Panc1 (cell line): ENCODE measurements around the gene TDRD7. TPM values are rescaled to one million over a fixed set of nuclear protein-coding genes. Genes with fewer than 3 reads are reported as not detected.

Experiments
- ATAC-seq: fragments of 200-7000 bp; cut with Tn5 transposase; 2 replicates; pipeline ENCODE4 v1.9.1; 2020; ENCODE audit warnings: mild to moderate bottlenecking, moderate library complexity
- BruUV-seq: library from RNA; stranded (reverse); fragments of 400-500 nt; replicated peaks from 2 replicates; lab custom pipeline; 2021; lab: Mats Ljungman, UMichigan
- CTCF ChIA-PET: fragments of 300-600 bp; sonication (Branson Sonifier 250); formaldehyde crosslinking; loops from one replicate; lab custom pipeline; 2022; ENCODE audit warnings: antibody characterized with exemption; lab: Charles Lee
- POLR2A ChIA-PET: fragments of 300-600 bp; sonication (Branson Sonifier 250); formaldehyde crosslinking; loops from one replicate; lab custom pipeline; 2022; ENCODE audit warnings: antibody characterized with exemption; lab: Charles Lee
- DNase-seq: peaks from one replicate; pipeline ENCODE4 v3.0.0-alpha.2; 2010; ENCODE audit warnings: low read depth, low spot score
- H3K27ac ChIP-seq: 2 replicates; pipeline ENCODE4 v1.5.1; 2011; ENCODE audit warnings: mild to moderate bottlenecking, low read length, inconsistent platforms
- H3K27me3 ChIP-seq: fragments of 200-500 bp; sonication (Bioruptor generic); 2 replicates; pipeline ENCODE4 v1.6.0; 2014; ENCODE audit warnings: low read length, inconsistent platforms; ENCODE audit not compliant: control insufficient read depth, insufficient read depth
- H3K36me3 ChIP-seq: fragments of 200-500 bp; sonication (Bioruptor generic); 2 replicates; pipeline ENCODE4 v1.5.1; 2014; ENCODE audit warnings: inconsistent platforms, mild to moderate bottlenecking, low read length, moderate library complexity; ENCODE audit not compliant: control insufficient read depth, insufficient read depth
- H3K4me1 ChIP-seq: 2 replicates; pipeline ENCODE4 v1.5.1; 2011; ENCODE audit warnings: inconsistent platforms, mild to moderate bottlenecking, low read length, moderate library complexity; ENCODE audit not compliant: control insufficient read depth, insufficient read depth
- H3K4me3 ChIP-seq, 2 experiments: 2 replicates each; pipeline ENCODE4 v1.5.1; 2011 to 2012; ENCODE audit warnings: low read depth in 2 of 2, low read length in 2 of 2, mild to moderate bottlenecking in 2 of 2, inconsistent platforms in 1 of 2, moderate library complexity in 1 of 2
- H3K9me3 ChIP-seq: fragments of 200-500 bp; sonication (Bioruptor generic); 2 replicates; pipeline ENCODE4 v1.5.1; 2014; ENCODE audit warnings: low read depth, mild to moderate bottlenecking, inconsistent platforms, low read length, moderate library complexity; ENCODE audit not compliant: control insufficient read depth, insufficient read depth
- CTCF ChIP-seq: fragments of 450-650 bp; IDR thresholded peaks from 2 replicates; pipeline ENCODE4 v1.5.1; 2017; ENCODE audit warnings: mild to moderate bottlenecking
- POLR2AphosphoS5 ChIP-seq: IDR thresholded peaks from 2 replicates; pipeline ENCODE4 v1.6.1; 2012; ENCODE audit warnings: mild to moderate bottlenecking, low read depth, low read length, moderate library complexity
- REST ChIP-seq, 2 experiments: IDR thresholded peaks; 2 replicates each; pipeline ENCODE4 v1.6.1; 2011 to 2012; ENCODE audit warnings: low read depth in 2 of 2, control low read depth in 1 of 2, low read length in 1 of 2, mild to moderate bottlenecking in 1 of 2, moderate library complexity in 1 of 2; ENCODE audit not compliant: insufficient read depth in 1 of 2
- SIN3A ChIP-seq: IDR thresholded peaks from 2 replicates; pipeline ENCODE4 v1.6.1; 2012; ENCODE audit warnings: low read depth, mild to moderate bottlenecking, low read length, moderate library complexity, borderline replicate concordance; ENCODE audit not compliant: insufficient read depth
- TCF7L2 ChIP-seq: IDR thresholded peaks from 2 replicates; pipeline ENCODE4 v1.6.1; 2011; ENCODE audit warnings: mild to moderate bottlenecking, low read depth, low read length, inconsistent platforms
- in situ Hi-C: cut with HindIII; loops from 2 replicates; pipeline ENCODE4 v1.10.0; 2016; ENCODE audit warnings: low sequenced_read_pairs, low pct_unique_long_range_greater_than_20kb
- intact Hi-C: fragments of 100-400 bp; cut with micrococcal nuclease; formaldehyde crosslinking; loops from one replicate; pipeline ENCODE4 v1.10.0; 2022; ENCODE audit not compliant: unreplicated experiment
- total RNA-seq: library from RNA; stranded (reverse); gene quantifications from one replicate; pipeline ENCODE4 v1.2.1, GENCODE V29; 2021; ENCODE audit not compliant: unreplicated experiment

TDRD7 gene
- total RNA-seq, 1 experiment from 2014 or later: 10.6 TPM

GRCh38 chr9:97396256-97396655, 15.6 kb upstream of the TDRD7 start:
- in situ Hi-C loops: no loop called here

GRCh38 chr9:97397220-97397619, 14.7 kb upstream of the TDRD7 start:
- ChIA-PET POLR2A (no interaction called here), CTCF (interaction anchor here (0.7 kb wide), 1 partner anchor 136 kb away, joined by 3 read pairs; no protein-coding TSS in a partner anchor)
- Histone ChIP-seq H3K4me3 (no peak overlapping the region), H3K9me3 (no peaks in the 10 kb centered on the region), H3K4me1 (no peaks in the 10 kb centered on the region), H3K27me3 (no peaks in the 10 kb centered on the region), H3K27ac (no peak overlapping the region), H3K36me3 (no peaks in the 10 kb centered on the region)
- DNase-seq (no peak), ATAC-seq (no peak)
- BruUV-seq: no TSS peak
- in situ Hi-C loops: no loop called here
- TF ChIP-seq REST (IDR thresholded peaks at IDR 0.05; ENCODE audit: insufficient read depth in 1 of 2, low read depth in 2 of 2, low read length in 1 of 2) (no peak), TCF7L2 (no peak), CTCF (no peak), SIN3A (no peak), POLR2AphosphoS5 (no peak)
- intact Hi-C loops: loop anchor here (5.0 kb wide), 1 partner anchor 540 kb away; no protein-coding TSS in a partner anchor

More at GRCh38 chr9:97396256-97396655, 15.6 kb upstream of the TDRD7 start:
- Histone ChIP-seq H3K4me3 (no peak overlapping the region), H3K27me3 (no peaks in the 10 kb centered on the region), H3K27ac (no peak overlapping the region), H3K36me3 (no peaks in the 10 kb centered on the region), H3K9me3 (no peaks in the 10 kb centered on the region), H3K4me1 (no peaks in the 10 kb centered on the region)
- intact Hi-C loops: loop anchor here (5.0 kb wide), 1 partner anchor 539 kb away; no protein-coding TSS in a partner anchor
- ChIA-PET POLR2A (no interaction called here), CTCF (no interaction called here)
- no TSS peak for BruUV-seq
- TF ChIP-seq CTCF (no peak), SIN3A (no peak), REST (IDR thresholded peaks at IDR 0.05; ENCODE audit: insufficient read depth in 1 of 2, low read depth in 2 of 2, low read length in 1 of 2) (no peak), TCF7L2 (no peak), POLR2AphosphoS5 (no peak)
- ATAC-seq (no peak), DNase-seq (no peak)
